ENCODE results near the gene KLHDC8B.
"Not testable (repeated sequence)": the region's sequence is repeated elsewhere in the genome, so short reads cannot be mapped to it uniquely, and the experiment has no call there.

KLHDC8B gene

GRCh38 chr3:49198161-49198560 is 26.8 kb downstream of the KLHDC8B start:
- no peak for DNase-seq

GRCh38 chr3:49198611-49199230 is 27.3 kb downstream of the KLHDC8B start:
- no peak for DNase-seq

GRCh38 chr3:49199239-49199899 is 28.0 kb downstream of the KLHDC8B start:
- DNase-seq = no peak

GRCh38 chr3:49199900-49200281 is 28.5 kb downstream of the KLHDC8B start:
- DNase-seq = no peak

GRCh38 chr3:49213541-49213943 is 42.1 kb downstream of the KLHDC8B start:
- DNase-seq = no peak

GRCh38 chr3:49213998-49214397 is 42.6 kb downstream of the KLHDC8B start:
- no peak for DNase-seq

- DNase-seq = not testable (repeated sequence)
These were observed 45.3 kb downstream of the KLHDC8B start for GRCh38 chr3:49216687-49217086.

GRCh38 chr3:49217108-49217507 is 45.7 kb downstream of the KLHDC8B start:
- not testable (repeated sequence) for DNase-seq

GRCh38 chr3:49217688-49218470 is 46.5 kb downstream of the KLHDC8B start:
- DNase-seq = no peak

GRCh38 chr3:49218471-49218989 is 47.1 kb downstream of the KLHDC8B start:
- DNase-seq = not testable (repeated sequence)

- DNase-seq = no peak
These were observed 47.7 kb downstream of the KLHDC8B start for GRCh38 chr3:49219132-49219531.

GRCh38 chr3:49220985-49221563 is 49.7 kb downstream of the KLHDC8B start:
- not testable (repeated sequence) for DNase-seq

GRCh38 chr3:49222002-49222401 is 50.6 kb downstream of the KLHDC8B start:
- no peak for DNase-seq

All from activated CD4-positive, alpha-beta T cell treated with anti-CD3 and anti-CD28 coated beads, Interleukin-2, amount 50 U/mL, for 16 hours (primary cell).